Measurements from ENCODE around the gene SMIM10L1.
A peak's percentile ranks its signal among the peaks of the same experiment; 100 is the strongest.

SMIM10L1 gene

GRCh38 chr12:11171145-11171968, at the start of gene SMIM10L1:
Gene SMIM10L1 (plus strand): TSS chr12:11171194. CDS start chr12:11171357, 163 bp downstream.
- peak; percentile 96 for DNase-seq

GRCh38 chr12:11130382-11130781, 40.6 kb upstream of the SMIM10L1 start:
- no peak for DNase-seq

GRCh38 chr12:11130999-11131398, 40.0 kb upstream of the SMIM10L1 start:
- no peak for DNase-seq

- no peak for DNase-seq
Observed at GRCh38 chr12:11133162-11133561, 37.8 kb upstream of the SMIM10L1 start.

- no peak for DNase-seq
Observed at GRCh38 chr12:11133816-11134215, 37.2 kb upstream of the SMIM10L1 start.

GRCh38 chr12:11134305-11134704, 36.7 kb upstream of the SMIM10L1 start, which contains the start of gene TAS2R30:
Gene TAS2R30 (minus strand): TSS chr12:11134644. CDS start chr12:11134244, 400 bp downstream.
- no peak for DNase-seq

- DNase-seq: no peak
Observed at GRCh38 chr12:11136075-11136474, 34.9 kb upstream of the SMIM10L1 start.

- no peak for DNase-seq
Observed at GRCh38 chr12:11143352-11143751, 27.6 kb upstream of the SMIM10L1 start.

GRCh38 chr12:11144297-11144696, 26.7 kb upstream of the SMIM10L1 start:
- no peak for DNase-seq

- DNase-seq: no peak
Observed at GRCh38 chr12:11147420-11147819, 23.6 kb upstream of the SMIM10L1 start.

GRCh38 chr12:11150832-11151231, 20.2 kb upstream of the SMIM10L1 start:
- no peak for DNase-seq

- no peak for DNase-seq
Observed at GRCh38 chr12:11152725-11153124, 18.3 kb upstream of the SMIM10L1 start.

- DNase-seq: no peak
Observed at GRCh38 chr12:11154400-11154925, 16.5 kb upstream of the SMIM10L1 start.

GRCh38 chr12:11158885-11159444, 12.0 kb upstream of the SMIM10L1 start:
- no peak for DNase-seq

- no peak for DNase-seq
Observed at GRCh38 chr12:11162502-11162901, 8.5 kb upstream of the SMIM10L1 start.

GRCh38 chr12:11164384-11164783, 6.6 kb upstream of the SMIM10L1 start:
- no peak for DNase-seq

GRCh38 chr12:11166300-11166699, 4.7 kb upstream of the SMIM10L1 start:
- DNase-seq: no peak

GRCh38 chr12:11170810-11171144, 217 bp upstream of the SMIM10L1 start:
- no peak for DNase-seq

GRCh38 chr12:11171969-11172675, 1.1 kb downstream of the SMIM10L1 start:
- DNase-seq: no peak

- DNase-seq: no peak
Observed at GRCh38 chr12:11174022-11174421, 3.0 kb downstream of the SMIM10L1 start.

- DNase-seq: no peak
Observed at GRCh38 chr12:11178250-11178649, 7.3 kb downstream of the SMIM10L1 start.

- no peak for DNase-seq
Observed at GRCh38 chr12:11182529-11182928, 11.5 kb downstream of the SMIM10L1 start.

GRCh38 chr12:11183011-11183410, 12.0 kb downstream of the SMIM10L1 start:
- no peak for DNase-seq

GRCh38 chr12:11186837-11187236, 15.8 kb downstream of the SMIM10L1 start, which contains the start of gene TAS2R42:
Gene TAS2R42 (minus strand): TSS chr12:11186937. CDS start chr12:11186937, 0 bp downstream.
- no peak for DNase-seq

All from right hindlimb (tissue), 1 donor.